Inflammatory macrophage (primary cell): ENCODE data around the gene CENPH.
A peak's percentile ranks its signal among the peaks of the same experiment; 100 is the strongest.
"Not testable (repeated sequence)": the region's sequence is repeated elsewhere in the genome, so short reads cannot be mapped to it uniquely, and the experiment has no call there.

Experiments used
- DNase-seq, 2 donors: peaks; one replicate each; pipeline ENCODE4 v3.0.0-alpha.2; 2020 to 2022
- total RNA-seq, 18 experiments: gene quantifications; one replicate each; lab custom pipeline; 2026; ENCODE audit warnings: mixed read lengths in 6 of 18, inconsistent platforms in 2 of 18; lab: John Stamatoyannopoulos, UW

Gene CENPH, protein sequence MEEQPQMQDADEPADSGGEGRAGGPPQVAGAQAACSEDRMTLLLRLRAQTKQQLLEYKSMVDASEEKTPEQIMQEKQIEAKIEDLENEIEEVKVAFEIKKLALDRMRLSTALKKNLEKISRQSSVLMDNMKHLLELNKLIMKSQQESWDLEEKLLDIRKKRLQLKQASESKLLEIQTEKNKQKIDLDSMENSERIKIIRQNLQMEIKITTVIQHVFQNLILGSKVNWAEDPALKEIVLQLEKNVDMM
- 4.0 to 16.1 (median 11.6) reads per million in 18 experiments for total RNA-seq

DNA sequence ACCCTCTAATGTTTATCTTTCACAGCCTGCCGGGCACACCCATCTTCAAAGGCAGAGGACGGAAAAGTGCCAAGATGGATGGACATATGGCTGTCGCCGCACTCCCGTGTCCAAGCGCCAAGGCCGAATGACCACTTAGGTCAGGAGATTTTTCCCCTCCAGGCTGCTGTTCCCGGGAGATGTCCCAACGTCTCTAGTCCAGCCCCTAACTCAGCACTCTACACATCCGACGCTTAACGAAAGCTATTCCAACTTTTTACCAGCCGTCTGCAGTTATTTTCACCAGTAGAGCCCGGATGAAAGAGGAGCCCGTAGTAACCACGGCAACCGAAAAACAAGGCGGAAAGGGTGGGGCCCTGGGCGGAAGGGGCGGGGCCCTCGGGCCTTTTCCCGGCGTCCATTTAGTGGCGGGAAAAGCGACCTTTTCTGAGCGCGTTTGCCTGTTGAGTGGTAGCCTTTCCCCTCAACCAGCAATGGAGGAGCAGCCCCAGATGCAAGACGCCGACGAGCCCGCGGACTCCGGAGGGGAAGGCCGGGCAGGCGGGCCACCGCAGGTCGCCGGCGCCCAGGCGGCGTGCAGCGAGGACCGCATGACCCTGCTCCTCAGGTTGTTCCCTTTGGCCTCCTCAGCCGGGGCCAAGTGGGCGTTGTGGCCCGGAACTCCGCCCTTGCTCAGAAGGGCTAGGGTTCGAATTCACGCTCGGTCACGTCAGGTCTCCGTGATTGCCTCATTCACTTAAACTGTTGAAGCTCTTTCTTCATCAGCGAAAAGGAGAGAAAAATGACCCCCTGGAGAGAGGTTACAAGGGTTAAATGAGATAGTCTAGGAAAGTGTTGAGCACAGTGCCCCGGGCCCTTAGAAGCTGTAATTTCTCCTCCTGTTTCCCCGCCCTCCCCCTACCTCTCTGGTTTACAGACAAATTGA lies at the start of gene CENPH:
Gene CENPH, plus strand, starts transcription at position 422 of the 925 bp plus-strand sequence. Its CDS starts 52 bp downstream, at position 474.
- DNase-seq: peak; percentile 95

DNA sequence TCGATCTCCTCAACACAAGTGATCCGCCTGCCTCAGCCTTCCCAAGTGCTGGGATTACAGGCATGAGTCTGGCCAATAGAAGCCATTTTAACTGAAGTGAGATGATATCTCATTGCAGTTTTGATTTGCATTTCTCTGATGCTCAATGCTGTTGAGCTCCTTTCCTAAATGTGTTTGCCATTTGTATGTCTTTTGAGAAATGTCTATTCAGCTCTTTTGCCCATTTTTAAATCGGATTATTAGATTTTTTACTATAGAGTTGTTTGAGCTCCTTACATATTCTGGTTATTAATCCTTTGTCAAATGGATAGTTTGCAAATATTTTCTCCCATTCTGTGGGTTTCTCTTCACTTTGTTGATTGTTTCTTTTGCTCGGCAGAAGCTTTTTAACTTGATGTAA lies 49.1 kb upstream of the CENPH start:
- DNase-seq: not testable (repeated sequence)

DNA sequence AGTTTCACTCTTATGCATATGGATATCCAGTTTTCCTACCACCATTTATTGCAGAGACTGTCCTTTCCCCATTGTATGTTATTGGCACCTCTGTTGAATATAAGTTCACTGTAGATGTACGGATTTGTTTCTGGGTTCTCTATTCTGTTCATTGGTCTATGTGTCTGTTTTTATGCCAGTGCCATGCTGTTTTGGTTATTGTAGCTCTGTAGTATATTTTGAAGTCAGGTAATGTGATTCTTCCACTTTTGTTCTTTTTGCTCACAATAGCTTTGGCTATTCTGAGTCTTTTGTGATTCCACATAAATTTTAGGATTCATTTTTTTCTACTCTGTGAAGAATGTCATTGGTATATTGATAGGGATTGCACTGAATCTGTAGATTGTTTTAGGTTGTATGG lies 48.6 kb upstream of the CENPH start:
- DNase-seq: no peak

DNA sequence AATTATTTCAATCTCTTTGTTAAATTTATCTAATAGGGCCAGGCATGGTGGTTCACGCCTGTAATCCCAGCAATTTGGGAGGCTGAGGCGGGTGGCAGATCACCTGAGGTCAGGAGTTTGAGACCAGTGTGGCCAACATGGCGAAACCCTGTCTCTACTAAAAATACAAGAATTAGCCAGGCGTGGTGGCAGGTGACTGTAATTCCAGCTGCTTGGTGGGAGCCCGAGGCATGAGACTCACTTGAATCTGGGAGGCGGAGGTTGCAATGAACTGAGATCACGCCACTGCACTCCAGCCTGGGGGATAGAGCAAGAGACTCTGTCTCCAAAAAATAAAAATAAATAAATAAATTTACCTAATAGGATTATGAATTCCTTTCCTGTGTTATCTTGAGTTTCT lies 40.8 kb upstream of the CENPH start:
- DNase-seq: not testable (repeated sequence)

DNA sequence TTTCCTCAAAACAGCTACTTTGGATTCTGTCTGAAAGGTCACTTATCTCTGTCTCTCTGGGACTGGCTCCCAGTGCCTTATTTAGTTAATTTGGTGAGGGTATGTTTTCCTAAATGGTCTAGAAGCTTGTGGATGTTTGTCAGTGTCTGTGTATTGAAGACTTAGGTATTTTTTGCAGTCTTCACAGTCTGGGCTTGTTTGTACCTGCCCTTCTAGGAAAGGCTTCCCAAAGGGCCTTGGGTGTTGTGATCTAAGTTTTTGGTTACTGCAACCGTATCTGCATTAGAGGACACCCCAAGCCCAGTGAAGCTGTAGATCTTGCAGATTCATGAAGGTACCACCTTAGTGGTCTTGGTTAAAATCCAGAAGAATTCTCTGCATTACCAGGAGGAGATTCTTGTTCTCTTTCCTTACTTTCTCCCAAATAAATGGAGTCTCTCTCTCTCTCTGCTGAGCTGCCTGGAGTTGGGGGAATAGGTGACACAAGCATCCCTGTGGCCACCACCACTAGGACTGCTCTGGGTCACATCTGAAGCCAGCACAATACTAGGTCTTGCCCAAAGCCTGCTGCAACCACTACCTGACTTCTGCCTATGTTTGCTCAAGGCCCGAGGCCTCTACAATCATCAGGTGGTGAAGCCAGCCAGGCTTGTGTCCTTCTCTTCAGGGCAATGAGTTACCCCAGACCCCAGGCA lies 40.3 kb upstream of the CENPH start:
- DNase-seq: no peak

DNA sequence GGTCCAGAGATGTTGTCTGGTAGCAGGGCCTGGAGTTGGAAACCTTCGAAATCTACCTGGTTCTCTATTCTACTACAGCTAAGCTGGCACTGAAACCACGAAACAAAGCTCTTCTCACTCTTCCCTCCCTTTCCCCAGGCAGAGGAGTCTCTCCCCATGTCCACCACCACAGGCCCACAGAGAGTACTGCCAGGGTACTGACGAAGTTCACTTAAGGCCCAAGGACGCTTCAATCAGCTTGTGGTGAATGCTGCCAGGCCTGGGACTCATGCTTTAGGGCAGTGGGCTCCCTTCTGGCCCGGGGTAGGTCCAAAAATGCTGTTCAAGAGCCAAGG lies 39.7 kb upstream of the CENPH start:
- no peak for DNase-seq

DNA sequence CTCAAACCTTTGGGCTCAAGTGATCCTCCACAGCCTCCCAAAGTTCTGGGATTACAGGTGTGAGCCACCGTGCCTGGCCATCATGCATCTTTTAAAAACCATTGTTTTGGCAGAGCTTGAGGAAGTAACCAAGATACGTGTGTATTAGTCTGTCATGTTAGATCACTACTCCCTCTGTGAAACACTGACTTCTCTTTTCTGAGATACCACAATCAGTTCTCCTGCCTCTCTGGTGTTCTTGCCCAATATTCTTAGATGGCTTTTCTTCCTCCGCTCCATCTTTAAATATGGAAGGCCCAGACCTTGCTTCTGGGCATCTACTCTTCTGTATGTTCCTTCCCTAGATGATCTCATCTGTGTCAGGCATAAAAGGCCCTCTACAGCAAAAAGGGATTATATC lies 36.7 kb upstream of the CENPH start:
- DNase-seq: peak; percentile 54 to 71

DNA sequence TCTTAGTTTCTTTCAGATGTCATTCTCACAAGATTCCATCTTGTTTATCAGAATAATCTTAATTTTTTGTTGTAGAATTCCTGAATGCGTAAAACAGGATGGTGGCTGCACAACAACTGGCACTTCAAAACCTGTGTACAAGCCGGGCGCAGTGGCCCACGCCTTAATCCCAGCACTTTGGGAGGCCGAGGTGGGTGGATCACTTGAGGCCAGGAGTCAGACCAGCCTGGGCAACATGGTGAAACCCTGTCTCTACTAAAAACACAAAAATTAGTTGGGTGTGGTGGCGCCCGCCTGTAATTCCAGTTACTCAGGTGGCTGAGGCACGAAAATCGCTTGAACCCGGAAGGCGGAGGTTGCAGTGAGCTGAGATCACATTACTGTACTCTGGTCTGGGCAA lies 32.9 kb upstream of the CENPH start:
- DNase-seq: no peak

DNA sequence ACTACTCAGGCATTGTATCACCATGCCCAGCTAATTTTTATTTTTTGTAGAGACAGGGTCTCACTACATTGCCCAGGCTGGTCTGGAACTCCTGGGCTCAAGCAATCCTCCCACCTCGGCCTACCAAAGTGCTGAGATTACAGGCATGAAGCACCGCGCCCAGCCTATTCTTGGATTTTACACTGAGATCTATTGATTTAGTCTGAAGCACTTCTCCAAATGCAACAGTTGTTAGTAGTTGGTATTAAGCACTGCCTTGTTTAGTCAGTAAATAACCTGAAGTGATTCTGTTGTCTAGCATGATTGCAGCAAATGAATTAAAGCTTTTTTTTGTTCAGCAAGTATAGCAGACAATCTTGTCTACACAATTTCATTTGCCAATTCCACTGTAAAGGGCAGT lies 31.3 kb upstream of the CENPH start:
- DNase-seq: no peak

DNA sequence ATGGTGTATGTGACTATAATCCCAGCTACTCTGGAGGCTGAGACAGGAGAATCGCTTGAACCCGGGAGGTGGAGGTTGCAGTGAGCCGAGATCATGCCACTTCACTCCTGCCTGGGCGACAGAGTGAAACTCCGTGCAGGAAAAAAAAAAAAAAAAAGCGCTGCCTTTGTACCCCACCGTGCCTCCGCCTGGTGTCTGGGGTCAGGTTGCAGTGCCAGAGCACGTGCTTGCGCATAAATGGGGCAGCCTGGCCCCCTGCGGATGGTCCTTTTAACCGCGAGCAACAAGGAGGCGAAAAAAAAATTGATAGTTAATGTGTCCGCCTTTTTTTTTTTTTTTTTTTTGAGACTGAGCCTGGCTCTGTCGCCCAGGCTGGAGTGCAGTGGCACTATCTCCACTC lies 28.7 kb upstream of the CENPH start:
- DNase-seq: no peak

DNA sequence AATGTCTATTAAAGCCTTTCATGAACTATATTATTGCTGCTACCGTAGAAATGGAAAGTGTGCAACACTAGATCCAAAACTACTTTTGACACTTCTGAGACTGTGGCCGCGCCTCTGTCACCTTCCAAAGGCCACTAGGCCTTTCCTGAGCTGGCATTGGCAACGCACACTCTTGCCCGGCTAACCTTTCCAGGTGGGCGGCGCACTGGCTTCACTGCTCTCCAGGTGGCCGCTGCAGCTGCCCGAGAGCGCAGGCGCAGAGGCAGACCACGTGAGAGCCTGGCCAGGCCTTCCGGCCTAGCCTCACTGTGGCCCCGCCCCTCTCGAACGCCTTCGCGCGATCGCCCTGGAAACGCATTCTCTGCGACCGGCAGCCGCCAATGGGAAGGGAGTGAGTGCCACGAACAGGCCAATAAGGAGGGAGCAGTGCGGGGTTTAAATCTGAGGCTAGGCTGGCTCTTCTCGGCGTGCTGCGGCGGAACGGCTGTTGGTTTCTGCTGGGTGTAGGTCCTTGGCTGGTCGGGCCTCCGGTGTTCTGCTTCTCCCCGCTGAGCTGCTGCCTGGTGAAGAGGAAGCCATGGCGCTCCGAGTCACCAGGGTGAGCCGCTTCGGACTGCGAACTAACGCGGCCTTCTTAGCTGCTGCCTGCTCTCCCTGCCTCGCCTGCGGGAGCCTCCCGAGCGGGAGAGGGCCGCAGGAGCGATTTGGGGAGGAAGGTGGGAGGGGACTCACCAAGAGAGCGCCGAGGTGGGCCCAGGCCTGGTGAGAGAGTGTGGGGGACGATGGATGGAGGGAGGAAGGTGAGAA lies 22.5 kb upstream of the CENPH start, which contains the start of gene CCNB1:
Gene CCNB1, plus strand, starts transcription at position 465 of the 807 bp plus-strand sequence. Its CDS starts 113 bp downstream, at position 578.
- DNase-seq: peak; percentile 99

DNA sequence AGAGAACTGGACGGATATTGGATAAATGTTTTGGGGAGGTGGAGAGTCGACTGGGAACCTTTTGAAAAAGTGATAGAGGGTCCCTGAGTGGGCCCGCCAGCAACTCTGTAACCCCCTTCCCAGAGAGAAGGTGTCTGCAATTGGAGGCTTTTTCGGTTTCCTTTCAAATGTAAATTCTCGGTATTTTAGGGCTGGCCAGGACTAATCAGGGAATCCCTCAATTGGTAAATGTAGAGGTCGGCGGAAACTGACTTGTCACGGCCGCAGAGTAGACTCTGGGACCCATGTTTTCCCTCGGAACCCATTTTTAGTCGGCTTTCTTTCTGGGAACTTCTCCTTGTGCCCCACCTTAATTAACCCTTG lies 21.9 kb upstream of the CENPH start:
- DNase-seq: peak in 1 of 2 donors; percentile 2

DNA sequence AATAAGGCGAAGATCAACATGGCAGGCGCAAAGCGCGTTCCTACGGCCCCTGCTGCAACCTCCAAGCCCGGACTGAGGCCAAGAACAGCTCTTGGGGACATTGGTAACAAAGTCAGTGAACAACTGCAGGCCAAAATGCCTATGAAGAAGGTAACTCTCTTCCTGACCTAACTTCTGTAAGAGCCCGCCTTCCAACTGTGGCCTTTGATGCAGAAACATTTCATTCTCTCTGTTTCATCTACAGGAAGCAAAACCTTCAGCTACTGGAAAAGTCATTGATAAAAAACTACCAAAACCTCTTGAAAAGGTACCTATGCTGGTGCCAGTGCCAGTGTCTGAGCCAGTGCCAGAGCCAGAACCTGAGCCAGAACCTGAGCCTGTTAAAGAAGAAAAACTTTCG lies 21.5 kb upstream of the CENPH start:
- DNase-seq: no peak

DNA sequence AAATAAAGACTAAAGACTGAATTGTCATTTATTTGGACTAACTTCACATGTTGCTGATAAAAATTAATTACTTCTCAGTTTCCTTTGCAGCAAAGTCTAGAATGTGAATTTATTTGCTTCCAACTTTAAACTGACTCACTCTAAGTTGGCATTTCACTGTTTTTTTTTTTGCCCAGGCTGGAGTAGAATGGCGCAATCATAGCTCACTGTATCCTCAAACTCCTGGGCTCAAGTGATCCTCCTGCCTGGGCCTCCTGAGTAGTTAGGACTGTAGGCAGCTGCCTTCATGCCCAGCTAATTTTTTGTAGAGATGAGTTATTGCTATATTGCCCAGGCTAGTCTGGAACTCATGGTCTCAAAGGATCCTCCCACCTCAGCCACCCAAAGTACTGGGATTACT lies 18.9 kb upstream of the CENPH start:
- no peak for DNase-seq

DNA sequence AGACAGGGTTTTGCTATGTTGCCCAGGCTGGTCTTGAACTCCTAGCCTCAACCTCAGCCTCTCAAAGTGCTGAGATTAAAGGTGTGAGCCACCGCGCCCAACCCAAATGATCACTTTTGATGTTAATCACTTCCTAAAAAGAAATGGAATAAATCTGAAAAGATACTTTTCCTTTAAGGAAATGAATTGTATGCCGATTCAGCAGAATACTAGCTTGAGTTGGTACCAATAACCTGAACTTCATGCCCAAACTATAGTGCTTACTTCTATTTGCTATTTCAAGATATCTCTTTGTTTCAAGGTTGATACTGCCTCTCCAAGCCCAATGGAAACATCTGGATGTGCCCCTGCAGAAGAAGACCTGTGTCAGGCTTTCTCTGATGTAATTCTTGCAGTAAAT lies 18.4 kb upstream of the CENPH start:
- DNase-seq: no peak

DNA sequence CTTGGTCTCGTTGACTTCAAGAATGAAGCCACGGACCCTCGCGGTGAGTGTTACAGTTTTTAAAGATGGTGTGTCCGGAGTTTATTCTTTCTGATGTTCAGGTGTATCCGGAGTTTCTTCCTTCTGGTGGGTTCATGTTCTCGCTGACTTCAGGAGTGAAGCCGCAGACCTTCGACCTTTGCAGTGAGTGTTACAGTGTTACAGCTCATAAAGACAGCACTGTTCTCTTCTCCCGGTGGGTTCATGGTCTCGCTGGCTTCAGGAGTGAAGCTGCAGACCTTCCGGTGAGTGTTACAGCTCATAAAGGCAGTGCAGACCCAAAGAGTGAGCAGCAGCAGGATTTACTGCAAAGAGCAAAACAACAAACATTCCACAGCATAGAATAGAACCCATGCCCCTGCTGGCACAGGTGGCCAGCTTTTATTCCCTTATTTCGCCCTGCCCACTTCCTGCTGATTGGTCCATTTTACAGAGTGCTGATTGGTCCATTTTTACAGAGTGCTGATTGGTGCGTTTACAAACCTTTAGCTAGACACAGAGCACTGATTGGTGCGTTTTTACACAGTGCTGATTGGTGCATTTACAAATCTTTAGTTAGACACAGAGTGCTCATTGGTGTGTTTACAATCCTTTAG lies 7.6 kb upstream of the CENPH start:
- not testable (repeated sequence) for DNase-seq

DNA sequence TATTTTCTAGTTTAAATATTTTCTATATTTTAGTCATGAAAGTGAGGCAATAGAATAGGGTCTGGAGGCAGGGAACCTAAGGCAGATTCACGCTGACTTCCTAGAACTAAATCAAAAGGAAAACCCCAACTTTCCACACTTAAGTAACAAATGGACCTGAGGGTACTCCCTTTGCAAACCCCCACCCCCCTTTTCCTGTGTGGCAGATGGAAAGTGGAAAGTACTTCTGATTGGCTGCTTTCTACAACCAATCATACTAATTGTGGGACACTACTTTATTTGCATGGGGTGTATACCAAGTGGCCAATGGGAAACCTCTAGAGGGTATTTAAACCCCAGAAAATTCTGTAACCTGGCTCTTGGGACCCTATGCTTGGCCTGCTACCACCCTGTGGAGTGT lies 4.8 kb upstream of the CENPH start:
- DNase-seq: no peak

DNA sequence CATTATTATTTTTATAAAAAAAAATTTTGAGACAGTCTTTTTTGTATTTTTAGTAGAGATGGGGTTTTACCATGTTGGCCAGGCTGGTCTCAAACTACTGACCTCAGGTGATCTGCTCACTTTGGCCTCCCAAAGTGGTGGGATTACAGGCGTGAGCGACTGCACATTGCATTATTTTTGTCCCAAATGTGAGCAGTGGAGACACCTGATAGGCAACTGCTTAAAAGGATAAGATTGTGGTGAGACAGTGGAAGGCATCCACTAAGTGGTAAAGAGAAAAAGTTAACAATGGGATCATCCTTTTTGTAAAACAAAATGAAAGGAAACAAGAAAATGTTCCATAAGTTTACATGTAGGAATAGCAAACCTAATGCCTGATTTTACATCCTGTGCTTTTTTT lies 2.0 kb upstream of the CENPH start:
- no peak for DNase-seq

DNA sequence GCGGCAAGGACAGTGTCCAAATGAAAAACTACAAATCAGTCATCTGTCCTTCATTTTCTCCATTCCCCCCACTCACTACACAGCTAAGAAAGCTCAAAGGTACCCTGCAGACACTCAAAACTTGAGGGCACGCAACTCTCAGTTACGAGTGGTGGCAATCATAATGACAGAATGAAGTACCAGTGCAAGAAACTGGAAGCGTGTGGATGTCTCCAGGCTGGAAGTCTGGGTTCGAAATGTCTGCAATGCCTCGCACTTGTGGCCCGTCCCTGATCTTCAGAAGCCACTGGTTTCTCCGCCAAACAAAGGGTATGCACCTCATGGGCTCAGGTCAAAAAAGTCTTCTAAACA lies 597 bp upstream of the CENPH start:
- DNase-seq: no peak

DNA sequence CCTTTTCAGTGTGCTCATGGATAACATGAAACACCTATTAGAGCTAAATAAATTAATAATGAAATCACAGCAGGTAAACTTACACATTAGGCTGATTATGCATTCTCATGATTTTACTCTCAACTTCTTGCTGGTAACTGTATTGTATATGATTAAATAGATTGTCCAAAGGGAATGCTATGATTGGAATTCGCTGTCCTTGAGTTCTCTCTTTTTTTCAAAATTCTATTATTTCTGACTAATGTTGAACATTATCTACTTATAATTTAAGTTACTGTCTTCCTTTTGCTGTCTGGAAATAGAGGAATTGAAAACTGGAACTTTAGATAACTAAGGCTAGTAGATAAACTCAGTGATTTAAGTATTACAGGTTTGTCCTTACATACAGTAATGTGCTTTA lies 13.1 kb downstream of the CENPH start:
- DNase-seq: no peak

DNA sequence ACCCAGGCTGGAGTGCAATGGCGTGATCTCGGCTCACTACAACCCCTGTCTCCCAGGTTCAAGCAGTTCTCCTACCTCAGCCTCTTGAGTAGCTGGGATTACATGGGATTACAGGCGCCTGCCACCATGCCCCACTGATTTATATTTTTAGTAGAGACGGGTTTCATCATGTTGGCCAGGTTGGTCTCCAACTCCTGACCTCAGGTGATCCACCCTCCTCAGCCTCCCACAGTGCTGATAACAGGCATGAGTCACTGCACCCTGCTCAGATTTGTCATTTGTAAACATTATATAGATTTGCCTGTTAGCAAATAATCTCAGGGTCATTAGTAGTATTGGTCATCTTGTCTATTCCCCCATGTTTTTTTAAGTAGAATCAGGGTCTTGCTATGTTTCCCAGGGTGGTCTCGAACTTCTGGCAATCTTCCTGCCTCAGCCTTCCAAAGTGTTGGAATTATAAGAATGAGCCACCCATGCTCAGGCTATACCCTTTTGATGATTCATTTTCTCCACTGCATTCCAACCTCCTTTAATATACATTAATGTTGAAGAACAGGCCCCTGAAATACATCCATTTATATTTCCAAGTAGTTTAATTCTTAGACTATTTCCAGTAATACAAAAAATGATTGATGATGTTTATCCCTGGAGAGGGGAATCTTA lies 17.3 kb downstream of the CENPH start:
- no peak for DNase-seq

DNA sequence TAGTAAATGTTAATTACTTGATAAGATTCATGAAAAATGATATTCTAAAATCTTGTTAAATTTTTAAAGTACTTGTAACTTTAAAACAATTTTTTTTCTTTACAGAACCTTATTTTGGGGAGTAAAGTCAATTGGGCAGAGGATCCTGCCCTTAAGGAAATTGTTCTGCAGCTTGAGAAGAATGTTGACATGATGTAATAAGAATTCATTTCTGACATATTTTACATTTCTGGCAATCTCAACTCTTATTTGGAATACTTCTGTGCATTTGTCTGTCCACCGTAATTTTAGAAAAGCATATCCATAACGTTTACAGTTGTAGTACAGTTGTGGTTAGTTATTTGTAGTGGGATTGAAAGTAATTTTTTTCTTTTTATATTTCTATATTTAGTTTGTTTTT lies 20.2 kb downstream of the CENPH start:
- DNase-seq: no peak
